Diencephalon (tissue), 1 donor: ENCODE data around the gene MON2. TPM values are rescaled to one million over a fixed set of nuclear protein-coding genes. Genes with fewer than 3 reads are reported as not detected.

Experiments
- small RNA-seq: library from RNA; depleted of rRNA; stranded (forward); fragments of <200 nt; gene quantifications from one replicate; pipeline ENCODE3, GENCODE V24; 2014
- total RNA-seq: library from RNA; depleted of rRNA; stranded (reverse); fragments of >200 nt; gene quantifications from one replicate; pipeline ENCODE4 v1.2.3, GENCODE V29; 2014

The MON2 gene
- 71.3 TPM for total RNA-seq

GRCh38 chr12:62466594-62467491 is at the start of gene MON2:
Gene MON2, plus strand, starts transcription at chr12:62466826. Its CDS starts 382 bp downstream, at chr12:62467208.

Small RNA genes lying within 50 kb of the gene (small RNA-seq; reads per million reads assigned to genes)
- gene MIRLET7I (1,744 reads per million, percentile 99 among the genes with 10 or more reads in this experiment), gene RNU6-399P (not detected)

Other genes starting within 250 kb of the MON2 start
- 108 TPM for gene USP15, start 206.4 kb upstream of the MON2 start, total RNA-seq